GM18909 (cell line): ENCODE data around the gene ARG2.
A peak's percentile ranks its signal among the peaks of the same experiment; 100 is the strongest.
"Not testable (repeated sequence)": the region's sequence is repeated elsewhere in the genome, so short reads cannot be mapped to it uniquely, and the experiment has no call there.

Experiments
- ATAC-seq: cut with Tn5 transposase; IDR thresholded peaks from one replicate; pipeline ENCODE4 v1.9.1; 2021; ENCODE audit warnings: mild to moderate bottlenecking; ENCODE audit not compliant: unreplicated experiment, poor library complexity

The ARG2 gene

GRCh38 chr14:67583711-67584644, 35.7 kb upstream of the ARG2 start:
- no peak for ATAC-seq

DNA sequence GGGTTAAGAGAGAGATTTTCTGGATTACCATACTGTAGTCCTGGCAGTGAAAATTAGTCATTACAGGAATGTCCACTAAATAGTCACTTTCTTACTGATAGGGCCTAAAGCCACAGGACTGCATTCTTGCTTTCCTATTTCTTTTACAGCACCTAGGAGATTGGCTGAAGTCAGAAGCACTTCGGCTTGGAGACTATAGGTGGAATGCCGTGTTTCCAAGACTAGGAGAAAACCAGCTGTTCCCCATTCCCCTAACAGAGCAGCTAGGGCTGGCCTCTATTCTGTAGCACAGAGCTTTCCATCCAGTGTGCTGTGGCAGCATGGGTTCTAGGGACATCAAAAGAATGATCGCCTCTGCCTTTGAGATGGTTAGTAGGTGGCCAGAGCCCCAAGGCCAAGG, 34.7 kb upstream of the ARG2 start:
- ATAC-seq, result no peak

- ATAC-seq, result no peak
Measured at GRCh38 chr14:67586369-67586768, 33.4 kb upstream of the ARG2 start.

DNA sequence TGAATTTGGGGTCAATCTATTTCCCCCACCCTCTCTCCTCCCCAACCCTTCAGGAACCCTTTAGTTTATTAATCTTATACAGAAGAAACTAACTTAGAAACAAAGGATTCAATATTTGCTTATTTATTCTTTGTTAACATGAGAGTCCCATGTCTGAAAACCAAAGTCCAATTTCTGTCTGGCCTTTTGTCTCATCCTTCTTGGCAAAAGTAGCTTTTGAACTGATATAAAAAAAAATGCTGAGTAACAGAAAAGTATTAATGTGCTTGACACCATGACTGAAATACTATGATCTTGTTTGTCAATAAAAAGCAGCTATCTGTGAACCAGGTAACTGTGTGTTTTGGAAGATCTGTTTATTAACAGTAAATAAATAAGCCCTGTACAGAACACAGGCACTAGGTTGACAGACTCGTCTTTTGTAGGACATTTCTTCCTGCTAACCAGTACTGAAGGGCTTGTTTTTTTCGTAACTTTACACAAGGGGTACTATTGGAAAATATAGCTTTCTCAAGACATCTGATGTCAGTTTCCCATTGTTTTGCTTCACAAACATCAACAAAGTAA, 30.4 kb upstream of the ARG2 start:
- ATAC-seq, result no peak

- ATAC-seq, result not testable (repeated sequence)
Measured at GRCh38 chr14:67593650-67594049, 26.1 kb upstream of the ARG2 start.

DNA sequence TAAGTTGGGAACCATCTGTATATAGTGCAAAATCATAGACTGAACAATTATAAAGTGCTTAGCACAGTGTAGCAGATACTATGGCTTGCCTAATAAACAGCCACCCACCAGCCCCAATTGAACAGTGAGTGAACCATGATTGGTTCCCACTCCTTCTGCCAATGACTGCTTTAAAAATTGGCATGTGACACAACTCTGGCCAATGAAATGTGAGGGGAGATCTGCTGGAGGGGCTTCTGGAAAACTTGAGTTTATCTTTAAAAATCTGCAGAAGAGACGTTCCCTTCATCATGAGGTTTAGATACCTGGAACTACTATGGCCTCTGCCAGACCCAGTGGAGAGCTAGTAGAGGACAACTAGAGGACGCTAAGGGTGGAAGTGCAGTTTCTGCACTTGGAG, 24.3 kb upstream of the ARG2 start:
- ATAC-seq, result no peak

GRCh38 chr14:67599698-67600561, 19.8 kb upstream of the ARG2 start, which contains the start of gene PIGH:
TSS of gene PIGH (minus strand) at chr14:67600268. CDS start at chr14:67600203, 65 bp downstream.
- peak; percentile 93 for ATAC-seq

DNA sequence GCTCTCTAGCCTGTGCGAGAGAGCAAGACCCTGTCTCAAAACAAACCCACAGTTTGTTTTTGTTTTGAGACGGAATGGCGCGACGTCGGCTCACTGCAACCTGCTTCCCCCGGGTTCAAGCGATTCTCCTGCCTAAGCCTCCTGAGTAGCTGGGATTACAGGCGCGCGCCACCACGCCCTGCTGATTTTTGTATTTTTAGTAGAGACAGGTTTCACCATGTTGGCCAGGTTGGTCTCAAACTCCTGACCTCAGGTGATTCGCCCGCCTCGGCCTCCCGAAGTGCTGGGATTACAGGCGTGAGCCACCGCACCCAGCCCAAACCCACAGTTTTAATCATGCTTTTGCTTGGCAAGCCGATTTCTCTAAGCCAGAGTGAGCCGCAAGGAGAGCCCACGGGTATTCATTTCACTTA, 19.2 kb upstream of the ARG2 start:
- ATAC-seq, result not testable (repeated sequence)

GRCh38 chr14:67602076-67602475, 17.6 kb upstream of the ARG2 start:
- ATAC-seq, result no peak

DNA sequence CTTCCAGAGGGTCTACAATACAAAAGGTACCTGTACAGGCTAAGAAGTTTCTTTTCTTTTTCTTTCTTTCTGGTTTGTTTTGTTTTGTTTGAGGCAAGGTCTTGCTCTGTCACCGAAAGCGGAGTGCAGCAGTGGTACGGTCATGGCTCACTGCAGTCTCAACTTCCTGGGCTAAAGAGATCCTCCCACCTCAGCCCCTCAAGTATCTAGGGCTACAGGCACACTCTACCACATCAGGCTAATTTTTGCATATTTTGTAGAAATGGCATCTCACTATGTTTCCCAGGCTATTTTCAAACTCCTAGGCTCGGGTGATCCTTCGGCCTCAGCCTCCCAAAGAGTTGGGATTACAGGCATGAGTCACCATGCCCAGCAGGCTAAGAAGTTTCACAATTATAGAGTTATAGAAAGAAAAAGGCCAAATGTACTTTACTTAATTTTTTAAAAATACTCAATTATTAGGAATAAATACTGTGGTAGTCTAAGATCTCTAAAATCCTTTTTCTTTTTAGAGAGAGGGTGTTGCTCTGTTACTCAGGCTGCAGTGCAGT, 16.6 kb upstream of the ARG2 start:
- ATAC-seq, result peak; percentile 67

GRCh38 chr14:67607646-67608045, 12.1 kb upstream of the ARG2 start:
- no peak for ATAC-seq

- ATAC-seq, result no peak
Measured at GRCh38 chr14:67609642-67610310, 9.9 kb upstream of the ARG2 start.

GRCh38 chr14:67610491-67610890, 9.2 kb upstream of the ARG2 start:
- no peak for ATAC-seq

DNA sequence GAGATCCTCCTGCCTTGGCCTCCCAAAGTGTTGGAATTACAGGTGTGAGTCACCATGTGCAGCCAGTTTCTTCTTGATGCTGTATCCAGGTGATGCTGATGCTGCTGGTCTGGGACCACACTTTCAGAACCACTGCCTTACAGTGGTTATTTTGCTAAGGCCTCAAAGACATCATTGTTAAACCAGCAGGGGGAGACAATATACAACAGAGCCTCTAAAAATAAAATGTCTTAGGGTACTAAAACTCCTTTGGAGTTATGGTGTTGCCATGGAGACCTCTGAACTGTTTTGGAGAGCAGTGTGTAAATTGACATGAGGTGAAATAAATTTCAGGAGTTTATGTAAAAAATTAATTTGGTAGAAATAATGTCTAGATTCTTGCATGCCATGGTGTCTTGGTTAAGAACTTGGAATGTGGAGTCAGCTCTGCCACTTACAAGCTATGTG, 1.1 kb upstream of the ARG2 start:
- ATAC-seq, result no peak

DNA sequence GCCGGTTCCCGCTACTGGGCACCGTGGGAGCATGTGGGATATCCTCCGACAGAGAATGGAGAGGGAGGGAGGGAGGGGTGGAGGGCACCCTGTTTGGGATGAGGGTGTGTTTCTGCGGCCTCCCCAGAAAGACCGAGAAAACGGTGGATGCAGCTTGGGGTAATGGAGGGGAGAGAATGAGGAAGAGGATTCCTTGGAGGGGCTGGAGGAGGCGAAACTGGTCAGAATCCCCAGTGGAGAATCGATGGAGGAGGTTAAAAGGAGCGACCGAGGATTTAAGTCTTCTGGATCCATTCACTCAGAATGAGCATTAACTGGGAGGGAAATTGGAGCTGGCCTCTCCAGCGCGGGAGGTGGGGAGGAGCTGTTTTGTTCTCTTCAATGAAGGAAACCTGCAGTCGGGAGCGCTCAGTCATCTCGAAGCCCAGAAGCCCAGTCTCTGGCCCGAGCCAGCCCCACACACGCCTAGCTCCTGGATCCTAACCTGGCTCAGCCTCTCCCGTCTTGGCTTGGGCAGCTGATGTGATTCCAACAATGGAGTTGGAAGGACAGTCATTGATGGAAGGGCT, 581 bp downstream of the ARG2 start:
- ATAC-seq, result no peak

DNA sequence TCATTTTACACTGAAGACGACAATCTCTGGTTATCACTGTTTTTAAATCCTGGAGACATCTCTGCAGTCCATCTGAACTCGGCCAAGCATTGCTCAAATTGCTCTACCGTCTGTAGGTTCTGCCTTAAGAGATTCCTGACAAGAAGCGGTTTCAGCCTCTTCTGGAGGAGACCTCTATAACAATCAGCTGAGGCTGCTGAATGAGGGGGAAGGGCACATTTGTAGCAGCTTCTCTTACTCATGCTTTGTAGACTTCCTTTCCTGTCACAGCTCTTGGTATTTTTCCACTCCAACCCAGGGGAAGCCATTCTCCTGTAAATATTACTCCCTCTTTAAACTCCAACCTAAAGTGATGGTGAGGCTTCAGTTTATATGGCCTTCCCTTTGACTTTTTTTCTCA, 3.0 kb downstream of the ARG2 start:
- ATAC-seq, result no peak

GRCh38 chr14:67623114-67623513, 3.4 kb downstream of the ARG2 start:
- ATAC-seq, result no peak

GRCh38 chr14:67626131-67626530, 6.4 kb downstream of the ARG2 start:
- not testable (repeated sequence) for ATAC-seq

DNA sequence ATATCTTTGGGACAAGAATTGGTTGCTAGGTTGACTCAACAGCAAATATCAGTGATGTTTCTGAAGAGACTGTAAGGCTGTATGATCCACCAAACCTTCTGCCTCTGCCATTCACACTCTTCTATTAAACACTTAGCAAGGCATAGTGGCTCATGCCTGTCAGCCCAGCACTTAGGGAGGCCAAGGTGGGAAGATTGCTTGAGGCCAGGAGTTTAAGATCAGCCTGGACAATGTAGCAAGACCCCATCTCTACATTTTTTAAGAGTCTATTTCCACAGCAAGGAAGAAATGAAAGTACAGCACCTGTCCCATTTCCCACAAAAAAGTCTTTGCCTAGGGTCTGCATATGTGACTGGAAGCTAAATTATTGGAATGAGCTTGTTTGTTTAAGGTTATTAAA, 7.8 kb downstream of the ARG2 start:
- no peak for ATAC-seq

DNA sequence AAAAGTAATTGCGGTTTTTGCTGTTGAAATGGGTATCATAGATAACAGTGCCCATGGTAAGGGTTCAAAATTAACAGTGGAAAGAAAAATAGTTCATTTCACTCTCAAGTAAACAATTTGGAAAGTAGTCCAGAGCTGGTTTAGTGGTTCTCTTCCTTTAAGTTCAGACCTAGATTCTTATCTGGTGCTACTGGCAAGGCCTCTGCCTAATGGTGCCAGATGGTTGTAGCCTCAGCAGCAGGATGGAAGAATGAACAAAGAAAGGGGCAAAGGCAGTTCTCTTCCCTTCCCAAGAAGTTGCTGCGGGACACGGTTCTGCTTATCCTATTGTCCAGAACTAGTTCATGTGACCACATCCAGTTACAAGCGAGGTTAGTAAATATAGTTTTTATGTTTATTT, 10.5 kb downstream of the ARG2 start:
- ATAC-seq, result no peak
